H9 (cell line): Measurements from ENCODE around the gene DHRSX. TPM values are rescaled to one million over a fixed set of nuclear protein-coding genes. Genes with fewer than 3 reads are reported as not detected.

ENCODE experiments used
- DNase-seq: peaks from one replicate; pipeline ENCODE4 v3.0.0-alpha.2; 2017
- H2AFZ ChIP-seq: one replicate; pipeline ENCODE4 v1.6.1; 2013; ENCODE audit warnings: mild to moderate bottlenecking, low read length, control low read depth, moderate library complexity
- H2AK5ac ChIP-seq: 2 replicates; pipeline ENCODE4 v1.6.1; 2013; ENCODE audit warnings: low read length, control low read depth, mixed read lengths; ENCODE audit not compliant: insufficient read length
- H2BK120ac ChIP-seq: one replicate; pipeline ENCODE4 v1.6.1; 2013; ENCODE audit warnings: low read depth, mild to moderate bottlenecking, low read length, control low read depth, inconsistent platforms; ENCODE audit not compliant: poor library complexity, severe bottlenecking
- H2BK12ac ChIP-seq: 2 replicates; pipeline ENCODE4 v1.6.1; 2013; ENCODE audit warnings: low read length, control low read depth, mixed read lengths, low read depth; ENCODE audit not compliant: insufficient read length
- H2BK15ac ChIP-seq: 2 replicates; pipeline ENCODE4 v1.6.1; 2013; ENCODE audit warnings: low read depth, low read length, control low read depth
- H2BK20ac ChIP-seq: one replicate; pipeline ENCODE4 v1.6.1; 2013; ENCODE audit warnings: low read depth, mild to moderate bottlenecking, low read length, control low read depth, inconsistent platforms; ENCODE audit not compliant: poor library complexity, severe bottlenecking
- H2BK5ac ChIP-seq: 2 replicates; pipeline ENCODE4 v1.6.1; 2013; ENCODE audit warnings: low read length, control low read depth, mixed read lengths; ENCODE audit not compliant: insufficient read length
- H3K14ac ChIP-seq: 2 replicates; pipeline ENCODE4 v1.6.1; 2013; ENCODE audit warnings: low read length, control low read depth; ENCODE audit not compliant: insufficient read depth
- H3K18ac ChIP-seq: 2 replicates; pipeline ENCODE4 v1.6.1; 2013; ENCODE audit warnings: low read depth, mild to moderate bottlenecking, mixed read lengths, low read length, control low read depth; ENCODE audit not compliant: insufficient read length
- H3K23ac ChIP-seq: 2 replicates; pipeline ENCODE4 v1.6.1; 2013; ENCODE audit warnings: low read length, control low read depth, mixed read lengths, low read depth; ENCODE audit not compliant: insufficient read length
- H3K23me2 ChIP-seq: 2 replicates; pipeline ENCODE4 v1.6.1; 2013; ENCODE audit warnings: low read depth, mild to moderate bottlenecking, mixed read lengths, low read length, control low read depth; ENCODE audit not compliant: insufficient read length, poor library complexity, severe bottlenecking
- H3K27ac ChIP-seq: 2 replicates; pipeline ENCODE4 v1.5.1; 2013; ENCODE audit warnings: low read length, control low read depth, mixed read lengths, low read depth; ENCODE audit not compliant: insufficient read length
- H3K27me3 ChIP-seq: 2 replicates; pipeline ENCODE4 v1.6.1; 2013; ENCODE audit warnings: low read length, control low read depth, inconsistent platforms; ENCODE audit not compliant: insufficient read depth
- H3K4ac ChIP-seq: 2 replicates; pipeline ENCODE4 v1.6.1; 2013; ENCODE audit warnings: low read depth, mild to moderate bottlenecking, control low read depth, inconsistent platforms, low read length, moderate library complexity
- H3K4me1 ChIP-seq: 2 replicates; pipeline ENCODE4 v1.6.1; 2013; ENCODE audit warnings: low read length, control low read depth, inconsistent platforms; ENCODE audit not compliant: insufficient read depth
- H3K4me2 ChIP-seq: 2 replicates; pipeline ENCODE4 v1.6.1; 2013; ENCODE audit warnings: low read length, control low read depth, mixed read lengths; ENCODE audit not compliant: insufficient read length, insufficient read depth
- H3K56ac ChIP-seq: 2 replicates; pipeline ENCODE4 v1.6.1; 2013; ENCODE audit warnings: low read depth, mild to moderate bottlenecking, mixed read lengths, low read length, control low read depth; ENCODE audit not compliant: insufficient read length
- H3K79me1 ChIP-seq: 2 replicates; pipeline ENCODE4 v1.6.1; 2013; ENCODE audit warnings: low read depth, mild to moderate bottlenecking, moderate library complexity, low read length, control low read depth, inconsistent platforms; ENCODE audit not compliant: insufficient read depth, poor library complexity, severe bottlenecking
- H3K79me2 ChIP-seq: 2 replicates; pipeline ENCODE4 v1.6.1; 2013; ENCODE audit warnings: low read length, control low read depth, inconsistent platforms; ENCODE audit not compliant: insufficient read depth
- H3K9ac ChIP-seq: 2 replicates; pipeline ENCODE4 v1.6.1; 2013; ENCODE audit warnings: low read length, control low read depth, mixed read lengths; ENCODE audit not compliant: insufficient read length; ENCODE audit errors: extremely low read depth
- H3K9me3 ChIP-seq: one replicate; pipeline ENCODE4 v1.6.1; 2013; ENCODE audit warnings: low read depth, low read length, inconsistent platforms; ENCODE audit not compliant: control insufficient read depth
- H3T11ph ChIP-seq: one replicate; pipeline ENCODE4 v1.6.1; 2013; ENCODE audit warnings: mild to moderate bottlenecking, low read length, control low read depth, inconsistent platforms
- H4K20me1 ChIP-seq: one replicate; pipeline ENCODE4 v1.6.1; 2013; ENCODE audit not compliant: control insufficient read depth, insufficient read length, insufficient read depth
- H4K5ac ChIP-seq: 2 replicates; pipeline ENCODE4 v1.6.1; 2013; ENCODE audit warnings: low read depth, mild to moderate bottlenecking, mixed read lengths, low read length, control low read depth; ENCODE audit not compliant: insufficient read length
- H4K8ac ChIP-seq: replicated peaks from 2 replicates; pipeline ENCODE4 v1.6.1; 2013; ENCODE audit warnings: low read length, control low read depth, mixed read lengths, low read depth; ENCODE audit not compliant: insufficient read length
- H4K91ac ChIP-seq: 2 replicates; pipeline ENCODE4 v1.6.1; 2013; ENCODE audit warnings: low read depth, mild to moderate bottlenecking, moderate library complexity, mixed read lengths, low read length, control low read depth; ENCODE audit not compliant: insufficient read length
- H3K27ac Mint-ChIP-seq, 3 experiments: 2 replicates in 2 of 3; 3 replicates in 1 of 3; pipeline ENCODE4 v1.8.0; 2020 to 2021; ENCODE audit warnings: mixed read lengths in 3 of 3, mild to moderate bottlenecking in 1 of 3, moderate library complexity in 1 of 3
- H3K27me3 Mint-ChIP-seq: 2 replicates; pipeline ENCODE4 v1.8.0; 2021; ENCODE audit warnings: low read depth, mild to moderate bottlenecking, moderate library complexity, mixed read lengths
- H3K36me3 Mint-ChIP-seq, 3 experiments: 2 replicates in 2 of 3; 3 replicates in 1 of 3; pipeline ENCODE4 v1.8.0; 2020 to 2021; ENCODE audit warnings: low read depth in 3 of 3, mixed read lengths in 3 of 3; ENCODE audit not compliant: insufficient read depth in 1 of 3
- H3K4me1 Mint-ChIP-seq, 2 experiments: 2 replicates each; pipeline ENCODE4 v1.8.0; 2020; ENCODE audit warnings: mixed read lengths in 2 of 2
- H3K4me3 Mint-ChIP-seq, 2 experiments: 2 replicates in 1 of 2; 3 replicates in 1 of 2; pipeline ENCODE4 v1.8.0; 2020 to 2021; ENCODE audit warnings: mild to moderate bottlenecking in 2 of 2, mixed read lengths in 2 of 2, moderate library complexity in 1 of 2
- H3K9me3 Mint-ChIP-seq, 2 experiments: 2 replicates in 1 of 2; 3 replicates in 1 of 2; pipeline ENCODE4 v1.8.0; 2020; ENCODE audit warnings: mild to moderate bottlenecking in 2 of 2, mixed read lengths in 2 of 2, moderate library complexity in 1 of 2
- CTCF ChIP-seq: fragments of 200-600 bp; sonication (generic); conservative IDR thresholded peaks from 3 replicates; pipeline ENCODE4 v1.8.0; 2021; ENCODE audit warnings: antibody characterized with exemption, mild to moderate bottlenecking
- WGBS: extraction: QIAGEN DNeasy Blood & Tissue Kit; methylation state at CpG from one replicate; pipeline ENCODE4 v1.1.7; 2013; ENCODE audit warnings: missing lambda C conversion rate, low lambda C conversion rate, mixed read lengths; ENCODE audit not compliant: insufficient read length; ENCODE audit errors: extremely low coverage; 5-methylcytosine and 5-hydroxymethylcytosine counted together
- total RNA-seq: library from RNA; stranded (reverse); gene quantifications from 2 replicates; pipeline ENCODE4 v1.2.1, GENCODE V29; 2021

DHRSX gene
- total RNA-seq, 1 experiment from 2014 or later, result 44.0 TPM

- no peak overlapping the region for H3K18ac ChIP-seq
- H4K91ac ChIP-seq, result no peak overlapping the region
- TF ChIP-seq CTCF, result no peak
- no peak overlapping the region for H3K27ac Mint-ChIP-seq
- H3K4me3 Mint-ChIP-seq, result no peak overlapping the region
- H3T11ph ChIP-seq, result no peak overlapping the region
- no peaks in the 10 kb centered on the region for H3K27me3 Mint-ChIP-seq
- H2AK5ac ChIP-seq, result no peak overlapping the region
- H3K56ac ChIP-seq, result no peak overlapping the region
- H3K79me2 ChIP-seq, result no peaks in the 10 kb centered on the region; the same call in 1 of the 2 replicates
- H3K79me1 ChIP-seq, result peaks cover 3% of the 10 kb centered on the region
- no peak overlapping the region for H2BK120ac ChIP-seq
- no peak overlapping the region for H2AFZ ChIP-seq
- H4K5ac ChIP-seq, result no peak overlapping the region
- H3K23me2 ChIP-seq, result no peaks in the 10 kb centered on the region
- H3K27me3 ChIP-seq, result no peaks in the 10 kb centered on the region
- peaks cover 21 to 28% of the 10 kb centered on the region in 2 experiments for H3K4me1 Mint-ChIP-seq
- no peak overlapping the region for H2BK20ac ChIP-seq
- peaks cover 12% of the 10 kb centered on the region in 2 experiments for H3K9me3 Mint-ChIP-seq
- H3K9me3 ChIP-seq, result no peaks in the 10 kb centered on the region
- H3K9ac ChIP-seq, result no peak overlapping the region
- no peak overlapping the region for H3K4me2 ChIP-seq
- H3K14ac ChIP-seq, result no peak overlapping the region
- H4K20me1 ChIP-seq, result no peaks in the 10 kb centered on the region
- WGBS, result no CpG with 5 or more reads among the region's 2 CpGs
- H3K36me3 Mint-ChIP-seq, result peaks cover 23 to 34% (median 24%) of the 10 kb centered on the region in 3 experiments
- no peak overlapping the region for H4K8ac ChIP-seq
- no peak overlapping the region for H3K4ac ChIP-seq
- no peak overlapping the region for H3K27ac ChIP-seq
- H3K4me1 ChIP-seq, result no peaks in the 10 kb centered on the region
- H2BK5ac ChIP-seq, result no peak overlapping the region
- H2BK15ac ChIP-seq, result no peak overlapping the region
- H2BK12ac ChIP-seq, result no peak overlapping the region
- DNase-seq, result no peak
- no peak overlapping the region for H3K23ac ChIP-seq
Measured at GRCh38 chrX:2447484-2447883, 53.3 kb downstream of the DHRSX start.
